ENCODE measurements around the gene RCC2. TPM values are rescaled to one million over a fixed set of nuclear protein-coding genes. Genes with fewer than 3 reads are reported as not detected.
A peak's percentile ranks its signal among the peaks of the same experiment; 100 is the strongest.
"Not testable (repeated sequence)": the region's sequence is repeated elsewhere in the genome, so short reads cannot be mapped to it uniquely, and the experiment has no call there.

Gene RCC2
- polyA plus RNA-seq, 1 of the 3 experiments (the other 2 are of a cell fraction), result 53.8 TPM

GRCh38 chr1:17475752-17476151, 36.3 kb upstream of the RCC2 start (continued):
- no peak for TF ChIP-seq GATA2 (CRISPR knock-in tag; IDR thresholded peaks at IDR 0.05)
- no peak for TF ChIP-seq CTCF (IDR thresholded peaks at IDR 0.05)
- no peak for TF ChIP-seq FOXJ3 (CRISPR knock-in tag; IDR thresholded peaks at IDR 0.05)
- no peak for TF ChIP-seq MXI1 (IDR thresholded peaks at IDR 0.05; ENCODE audit: low read depth, low read length)
- no peak for TF ChIP-seq GABPA (IDR thresholded peaks at IDR 0.05; ENCODE audit: low read depth)
- TF ChIP-seq, protein P1, sequence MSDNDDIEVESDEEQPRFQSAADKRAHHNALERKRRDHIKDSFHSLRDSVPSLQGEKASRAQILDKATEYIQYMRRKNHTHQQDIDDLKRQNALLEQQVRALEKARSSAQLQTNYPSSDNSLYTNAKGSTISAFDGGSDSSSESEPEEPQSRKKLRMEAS (IDR thresholded peaks at IDR 0.05; ENCODE audit: low read depth), result peak; percentile 65; the same call in 1 of the 2 replicates
- TF ChIP-seq POLR2AphosphoS5 (IDR thresholded peaks at IDR 0.05; ENCODE audit: low read depth, low read length), result no peak

GRCh38 chr1:17474836-17475555, 35.5 kb upstream of the RCC2 start:
- H3K27ac ChIP-seq (ENCODE audit: low read depth in 2 of 2, low read length in 1 of 2), result 0 out of 4 replicates have a peak overlapping the region, but pooled peaks of 1 of the 2 experiments have one; percentile 17
- DNase-seq; H3K9me2 ChIP-seq; H3K9ac ChIP-seq; H3K4me2 ChIP-seq; H3K4me1 ChIP-seq (ENCODE audit: control insufficient read depth in 1 of 2, insufficient read depth in 2 of 2, low read depth in 1 of 2, low read length in 1 of 2); H3K79me2 ChIP-seq (ENCODE audit: insufficient read depth); H3K4me3 ChIP-seq (ENCODE audit: low read depth in 2 of 2, low read length in 1 of 2); H3F3A ChIP-seq (replicated peaks; ENCODE audit: insufficient read depth); H2AFZ ChIP-seq (ENCODE audit: low read depth); H3K9me3 ChIP-seq; H4K20me1 ChIP-seq (ENCODE audit: insufficient read depth); H3K27me3 ChIP-seq (ENCODE audit: insufficient read depth); POLR2A ChIA-PET; H3K36me3 ChIP-seq (replicated peaks in 1 of 2; ENCODE audit: control insufficient read depth in 1 of 2, insufficient read depth in 2 of 2, low read length in 1 of 2): not testable (repeated sequence)
- WGBS (ENCODE audit: low lambda C conversion rate), result 85% methylated on average over 20 of the region's 20 CpGs
- CTCF ChIA-PET, result interaction anchor here (0.6 to 2.9 kb wide), 8 partner anchors 13 to 132 kb away, joined by 3 to 34 read pairs (median 4); partner anchors contain the start of gene RCC2

DNA sequence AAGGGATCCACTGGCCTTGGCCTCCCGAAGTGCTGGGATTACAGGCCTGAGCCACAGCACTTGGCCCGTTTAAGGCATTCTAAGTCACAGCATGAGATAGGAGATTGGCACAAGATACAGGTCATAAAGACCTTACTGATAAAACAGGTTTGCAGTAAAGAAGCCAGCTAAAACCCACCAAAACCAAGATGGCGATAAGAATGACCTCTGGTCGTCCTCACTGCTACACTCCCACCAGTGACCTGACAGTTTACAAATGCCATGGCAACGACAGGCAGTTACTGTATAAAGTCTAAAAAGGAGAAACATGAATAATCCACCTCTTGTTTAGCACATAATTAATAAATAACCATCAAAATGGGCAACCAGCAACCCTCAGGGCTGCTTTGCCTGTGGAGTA, 33.3 kb upstream of the RCC2 start:
- Histone ChIP-seq H2AFZ (ENCODE audit: low read depth) (no peak overlapping the region), H3K9me3 (no peaks in the 10 kb centered on the region), H3K4me1 (ENCODE audit: control insufficient read depth in 1 of 2, insufficient read depth in 2 of 2, low read depth in 1 of 2, low read length in 1 of 2) (no peaks in the 10 kb centered on the region; a peak in 1 of 4 replicates), H3K4me3 (ENCODE audit: low read depth in 2 of 2, low read length in 1 of 2) (no peak overlapping the region), H3K9me2 (no peaks in the 10 kb centered on the region), H3F3A (replicated peaks; ENCODE audit: insufficient read depth) (no peaks in the 10 kb centered on the region), H3K27me3 (ENCODE audit: insufficient read depth) (no peaks in the 10 kb centered on the region), H3K27ac (ENCODE audit: low read depth in 2 of 2, low read length in 1 of 2) (no peak overlapping the region), H3K4me2 (no peak overlapping the region), H4K20me1 (ENCODE audit: insufficient read depth) (no peaks in the 10 kb centered on the region), H3K79me2 (ENCODE audit: insufficient read depth) (no peaks in the 10 kb centered on the region), H3K9ac (no peak overlapping the region), H3K36me3 (replicated peaks in 1 of 2; ENCODE audit: control insufficient read depth in 1 of 2, insufficient read depth in 2 of 2, low read length in 1 of 2) (no peaks in the 10 kb centered on the region)
- no peak for DNase-seq
- 83% methylated on average over 5 of the region's 5 CpGs for WGBS (ENCODE audit: low lambda C conversion rate)
- TF ChIP-seq, protein P1 (IDR thresholded peaks at IDR 0.05; ENCODE audit: low read depth), result no peak
- CTCF ChIA-PET, result no interaction called here
- POLR2A ChIA-PET, result no interaction called here
